Esophagus squamous epithelium (tissue), 5 donors: Measurements from ENCODE around the gene CDK18. TPM values are rescaled to one million over a fixed set of nuclear protein-coding genes. Genes with fewer than 3 reads are reported as not detected.

Experiments
- DNase-seq: peaks from one replicate; lab custom pipeline; 2025; lab: John Stamatoyannopoulos, UW
- H3K27ac ChIP-seq, 4 donors: fragments of 200-600 bp; sonication (generic); one replicate each; pipeline ENCODE4 v1.5.1; 2016 to 2019; ENCODE audit warnings: mild to moderate bottlenecking in 1 of 4
- H3K27me3 ChIP-seq, 4 donors: fragments of 200-600 bp; sonication (generic); 1 replicate in 3 of 4; 2 replicates in 1 of 4; pipeline versions ENCODE4 v1.5.1 to v1.6.0; 2017 to 2021; ENCODE audit warnings: antibody characterized with exemption in 1 of 4
- H3K36me3 ChIP-seq, 3 donors: fragments of 200-600 bp; sonication (generic); one replicate each; pipeline ENCODE4 v1.5.1; 2016 to 2019
- H3K4me1 ChIP-seq, 3 donors: fragments of 200-600 bp; sonication (generic); one replicate each; pipeline ENCODE4 v1.5.1; 2017 to 2019
- H3K4me3 ChIP-seq, 4 donors: fragments of 200-600 bp; sonication (generic); 1 replicate in 3 of 4; 2 replicates in 1 of 4; pipeline ENCODE4 v1.5.1; 2016 to 2019; ENCODE audit warnings: mild to moderate bottlenecking in 2 of 4, moderate library complexity in 1 of 4
- H3K9me3 ChIP-seq, 3 donors: fragments of 200-600 bp; sonication (generic); one replicate each; pipeline ENCODE4 v1.5.1; 2016 to 2019
- CTCF ChIP-seq, 6 experiments: fragments of 450-650 bp in 4 of 6; fragments of 200-600 bp in 2 of 6; sonication (generic) in 2 of 6; IDR thresholded peaks; one replicate each; pipeline ENCODE4 v1.5.1; 2016 to 2019; ENCODE audit warnings: antibody characterized with exemption in 6 of 6, mild to moderate bottlenecking in 4 of 6, moderate library complexity in 4 of 6
- POLR2A ChIP-seq, 4 donors: fragments of 450-650 bp; IDR thresholded peaks; one replicate each; pipeline ENCODE4 v1.6.1; 2017; ENCODE audit warnings: antibody characterized with exemption in 4 of 4, mild to moderate bottlenecking in 4 of 4, moderate library complexity in 3 of 4
- WGBS, 2 donors: methylation state at CpG; one replicate each; pipeline ENCODE4 v1.1.5; 2018; 5-methylcytosine and 5-hydroxymethylcytosine counted together
- intact Hi-C: fragments of 100-400 bp; cut with DNase I; formaldehyde crosslinking; loops from one replicate; pipeline ENCODE4 v1.15.0; 2022
- total RNA-seq, 4 donors: library from RNA; depleted of rRNA; stranded (reverse); fragments of >200 nt; gene quantifications; one replicate each; pipeline ENCODE4 v1.1.0, GENCODE V29; 2016
- donor health status: DM: yes; HTN: yes; CAD: no.

The CDK18 gene
- 10 to 100 TPM in 1 of 4 donors, 1 to 10 TPM in 3; 2.5 to 10.7 (median 6.3) TPM for total RNA-seq

GRCh38 chr1:205504311-205505075 lies at the start of gene CDK18:
Gene CDK18 (plus strand): TSS chr1:205504669. CDS start chr1:205523168, 18,499 bp downstream.
- WGBS, 2 donors, result 3 to 5% methylated on average over 22 of the region's 42 CpGs
- intact Hi-C loops, result no loop called here
- TF ChIP-seq CTCF (IDR thresholded peaks at IDR 0.05), result no peak
- peak in 1 of 4 donors; percentile 30 for TF ChIP-seq POLR2A (IDR thresholded peaks at IDR 0.05)

GRCh38 chr1:205454903-205455335 lies 49.5 kb upstream of the CDK18 start:
- Histone ChIP-seq H3K9me3 (no peaks in the 10 kb centered on the region), H3K27ac (no peak overlapping the region), H3K36me3 (no peaks in the 10 kb centered on the region), H3K27me3 (peaks cover 24 to 100% (median 34%) of the 10 kb centered on the region in 4 donors), H3K4me3 (no peak overlapping the region), H3K4me1 (peaks cover 19 to 47% (median 24%) of the 10 kb centered on the region in 3 donors)
- TF ChIP-seq POLR2A (IDR thresholded peaks at IDR 0.05) (no peak), CTCF (IDR thresholded peaks at IDR 0.05) (no peak)
- intact Hi-C loops, result no loop called here
- WGBS, 2 donors, result 28 to 37% methylated on average over 4 of the region's 6 CpGs
- DNase-seq, result no peak

More at GRCh38 chr1:205504311-205505075, at the start of gene CDK18:
- peak within 1 kb of the TSS; percentile 65 to 78 (median 72) for H3K27ac ChIP-seq
- DNase-seq, result no peak
- H3K4me3 ChIP-seq, result peak within 1 kb of the TSS; percentile 62 to 88 (median 68)
- H3K27me3 ChIP-seq, result no peaks in the 10 kb centered on the region
- no peaks in the 10 kb centered on the region for H3K9me3 ChIP-seq
- H3K36me3 ChIP-seq, result no peaks in the 10 kb centered on the region
- peaks cover 19 to 46% (median 21%) of the 10 kb centered on the region in 3 donors for H3K4me1 ChIP-seq

- no peaks in the 10 kb centered on the region for H3K9me3 ChIP-seq
- H3K27ac ChIP-seq, result no peak within 1 kb of the TSS
- no peaks in the 10 kb centered on the region for H3K36me3 ChIP-seq
- TF ChIP-seq POLR2A (IDR thresholded peaks at IDR 0.05) (no peak), CTCF (IDR thresholded peaks at IDR 0.05) (no peak)
- H3K27me3 ChIP-seq, result peaks cover 24 to 99% (median 34%) of the 10 kb centered on the region in 4 donors
- 4 to 6% methylated on average over 18 to 38 of the region's 53 CpGs for WGBS, 2 donors
- intact Hi-C loops, result no loop called here
- peak within 1 kb of the TSS in 2 of 4 donors; percentile 33 to 57 for H3K4me3 ChIP-seq
- DNase-seq, result no peak
- H3K4me1 ChIP-seq, result peaks cover 19 to 38% (median 21%) of the 10 kb centered on the region in 3 donors
Observed at GRCh38 chr1:205455581-205456382, 48.7 kb upstream of the CDK18 start, which contains the start of gene BLACAT1. Gene BLACAT1 (minus strand): TSS chr1:205456045.

- H3K27ac ChIP-seq, result no peak overlapping the region
- DNase-seq, result no peak
- no peaks in the 10 kb centered on the region for H3K9me3 ChIP-seq
- peaks cover 24 to 99% (median 33%) of the 10 kb centered on the region in 4 donors for H3K27me3 ChIP-seq
- no peak for TF ChIP-seq CTCF (IDR thresholded peaks at IDR 0.05)
- no peak for TF ChIP-seq POLR2A (IDR thresholded peaks at IDR 0.05)
- 1 to 2% methylated on average over 14 to 25 of the region's 47 CpGs for WGBS, 2 donors
- intact Hi-C loops, result no loop called here
- H3K36me3 ChIP-seq, result no peaks in the 10 kb centered on the region
- H3K4me1 ChIP-seq, result peaks cover 18 to 34% (median 19%) of the 10 kb centered on the region in 3 donors
- peak overlapping the region in 2 of 4 donors; percentile 33 to 57 for H3K4me3 ChIP-seq
Observed at GRCh38 chr1:205456383-205456867, 48.0 kb upstream of the CDK18 start.
